ENCODE data around the gene SAMD14.

Gene SAMD14

GRCh38 chr17:50173335-50173941 lies 43.5 kb upstream of the SAMD14 start:
- Histone ChIP-seq H3K9ac (ENCODE audit: low read depth, low read length) (no peak overlapping the region), H4K20me1 (ENCODE audit: insufficient read depth, low read length) (no peaks in the 10 kb centered on the region), H3K27ac (ENCODE audit: low read length) (no peak overlapping the region), H3K4me2 (ENCODE audit: insufficient read depth, low read length) (no peak overlapping the region), H2AFZ (ENCODE audit: low read depth, low read length) (no peak overlapping the region), H3K4me3 (ENCODE audit: low read depth in 1 of 2, low read length in 2 of 2) (no peak overlapping the region), H3K27me3 (ENCODE audit: insufficient read depth, low read length, poor library complexity) (no peaks in the 10 kb centered on the region), H3K79me2 (ENCODE audit: insufficient read depth, low read length) (no peaks in the 10 kb centered on the region), H3K9me3 (ENCODE audit: insufficient read depth, low read length, severe bottlenecking) (no peaks in the 10 kb centered on the region), H3K4me1 (ENCODE audit: insufficient read depth, low read length) (no peaks in the 10 kb centered on the region), H3K36me3 (ENCODE audit: insufficient read depth, low read length) (no peaks in the 10 kb centered on the region)
- DNase-seq (no peak), ATAC-seq (ENCODE audit: insufficient read depth, low read depth) (no peak)
- no peak for TF ChIP-seq EZH2 (IDR thresholded peaks at IDR 0.05; ENCODE audit: borderline replicate concordance, low read depth, low read length, severe bottlenecking)
- TF ChIP-seq, protein P1, sequence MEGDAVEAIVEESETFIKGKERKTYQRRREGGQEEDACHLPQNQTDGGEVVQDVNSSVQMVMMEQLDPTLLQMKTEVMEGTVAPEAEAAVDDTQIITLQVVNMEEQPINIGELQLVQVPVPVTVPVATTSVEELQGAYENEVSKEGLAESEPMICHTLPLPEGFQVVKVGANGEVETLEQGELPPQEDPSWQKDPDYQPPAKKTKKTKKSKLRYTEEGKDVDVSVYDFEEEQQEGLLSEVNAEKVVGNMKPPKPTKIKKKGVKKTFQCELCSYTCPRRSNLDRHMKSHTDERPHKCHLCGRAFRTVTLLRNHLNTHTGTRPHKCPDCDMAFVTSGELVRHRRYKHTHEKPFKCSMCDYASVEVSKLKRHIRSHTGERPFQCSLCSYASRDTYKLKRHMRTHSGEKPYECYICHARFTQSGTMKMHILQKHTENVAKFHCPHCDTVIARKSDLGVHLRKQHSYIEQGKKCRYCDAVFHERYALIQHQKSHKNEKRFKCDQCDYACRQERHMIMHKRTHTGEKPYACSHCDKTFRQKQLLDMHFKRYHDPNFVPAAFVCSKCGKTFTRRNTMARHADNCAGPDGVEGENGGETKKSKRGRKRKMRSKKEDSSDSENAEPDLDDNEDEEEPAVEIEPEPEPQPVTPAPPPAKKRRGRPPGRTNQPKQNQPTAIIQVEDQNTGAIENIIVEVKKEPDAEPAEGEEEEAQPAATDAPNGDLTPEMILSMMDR (IDR thresholded peaks at IDR 0.05; ENCODE audit: borderline replicate concordance, extremely low read depth, low read length, poor library complexity, severe bottlenecking) = no peak

DNA sequence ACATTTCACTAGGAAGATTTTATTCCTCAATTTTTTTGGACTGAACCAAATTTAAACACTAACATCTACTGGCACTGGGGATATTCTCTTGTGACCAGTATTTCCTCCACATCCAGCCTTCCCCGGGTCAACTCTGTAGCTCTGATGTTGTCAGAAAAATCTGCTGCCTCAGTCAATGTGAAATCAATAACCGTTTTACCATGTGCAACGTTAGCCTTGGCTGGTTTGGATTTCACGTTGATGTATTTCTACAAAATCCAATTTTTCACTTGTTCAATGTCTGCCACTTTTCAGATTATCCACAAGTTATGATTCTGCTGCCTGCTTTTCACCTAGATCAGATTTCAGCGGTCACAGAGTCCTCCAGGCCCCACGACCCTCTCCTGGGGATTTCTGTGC lies 43.0 kb upstream of the SAMD14 start:
- Histone ChIP-seq H3K27me3 (ENCODE audit: insufficient read depth, low read length, poor library complexity) (no peaks in the 10 kb centered on the region), H3K36me3 (ENCODE audit: insufficient read depth, low read length) (no peaks in the 10 kb centered on the region), H4K20me1 (ENCODE audit: insufficient read depth, low read length) (no peaks in the 10 kb centered on the region), H3K4me1 (ENCODE audit: insufficient read depth, low read length) (no peaks in the 10 kb centered on the region), H3K9me3 (ENCODE audit: insufficient read depth, low read length, severe bottlenecking) (no peaks in the 10 kb centered on the region), H3K79me2 (ENCODE audit: insufficient read depth, low read length) (no peaks in the 10 kb centered on the region), H3K4me2 (ENCODE audit: insufficient read depth, low read length) (no peak overlapping the region), H2AFZ (ENCODE audit: low read depth, low read length) (no peak overlapping the region), H3K27ac (ENCODE audit: low read length) (no peak overlapping the region), H3K9ac (ENCODE audit: low read depth, low read length) (no peak overlapping the region), H3K4me3 (ENCODE audit: low read depth in 1 of 2, low read length in 2 of 2) (no peak overlapping the region)
- TF ChIP-seq EZH2 (IDR thresholded peaks at IDR 0.05; ENCODE audit: borderline replicate concordance, low read depth, low read length, severe bottlenecking) = no peak
- TF ChIP-seq, protein P1 (IDR thresholded peaks at IDR 0.05; ENCODE audit: borderline replicate concordance, extremely low read depth, low read length, poor library complexity, severe bottlenecking) = no peak
- DNase-seq (no peak), ATAC-seq (ENCODE audit: insufficient read depth, low read depth) (no peak)

GRCh38 chr17:50172130-50172529 lies 42.2 kb upstream of the SAMD14 start:
- no peak overlapping the region for H3K4me3 ChIP-seq (ENCODE audit: low read depth in 1 of 2, low read length in 2 of 2)
- no peaks in the 10 kb centered on the region for H3K9me3 ChIP-seq (ENCODE audit: insufficient read depth, low read length, severe bottlenecking)
- H3K36me3 ChIP-seq (ENCODE audit: insufficient read depth, low read length) = no peaks in the 10 kb centered on the region
- TF ChIP-seq, protein P1 (IDR thresholded peaks at IDR 0.05; ENCODE audit: borderline replicate concordance, extremely low read depth, low read length, poor library complexity, severe bottlenecking) = no peak
- TF ChIP-seq EZH2 (IDR thresholded peaks at IDR 0.05; ENCODE audit: borderline replicate concordance, low read depth, low read length, severe bottlenecking) = no peak
- H3K4me2 ChIP-seq (ENCODE audit: insufficient read depth, low read length) = no peak overlapping the region
- DNase-seq (no peak), ATAC-seq (ENCODE audit: insufficient read depth, low read depth) (no peak)
- H4K20me1 ChIP-seq (ENCODE audit: insufficient read depth, low read length) = no peaks in the 10 kb centered on the region
- no peak overlapping the region for H3K9ac ChIP-seq (ENCODE audit: low read depth, low read length)
- no peaks in the 10 kb centered on the region for H3K79me2 ChIP-seq (ENCODE audit: insufficient read depth, low read length)
- H3K4me1 ChIP-seq (ENCODE audit: insufficient read depth, low read length) = no peaks in the 10 kb centered on the region
- no peaks in the 10 kb centered on the region for H3K27me3 ChIP-seq (ENCODE audit: insufficient read depth, low read length, poor library complexity)
- H3K27ac ChIP-seq (ENCODE audit: low read length) = no peak overlapping the region
- H2AFZ ChIP-seq (ENCODE audit: low read depth, low read length) = no peak overlapping the region

Data from DND-41 (cell line).